Measurements from ENCODE around the gene SPECC1. TPM values are rescaled to one million over a fixed set of nuclear protein-coding genes. Genes with fewer than 3 reads are reported as not detected.

Gene SPECC1
- total RNA-seq, 2 donors from 2014 or later: 10.3 to 13.5 TPM

DNA sequence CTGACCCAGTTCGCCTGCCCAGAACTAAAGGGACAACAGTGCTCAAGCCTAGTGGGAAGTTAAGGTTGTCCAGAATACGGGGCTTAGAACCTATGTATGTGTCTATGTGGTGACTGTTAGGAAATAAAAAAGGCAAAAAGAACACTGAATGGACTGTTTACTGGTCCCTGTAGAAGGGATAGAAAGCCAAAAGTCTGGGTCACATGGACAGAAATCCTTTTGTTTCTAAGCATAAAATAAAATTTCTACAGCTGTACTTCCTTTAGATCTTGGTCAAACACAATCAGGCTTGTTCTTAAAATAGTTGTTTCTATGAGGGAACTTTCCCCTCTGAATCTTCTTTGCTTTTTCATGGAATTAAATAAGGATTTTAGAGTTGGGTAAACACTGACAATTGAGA, 245.4 kb downstream of the SPECC1 start:
- Histone ChIP-seq H3K27ac (no peak overlapping the region), H3K36me3 (peaks cover 12% of the 10 kb centered on the region), H3K9me3 (peaks cover 0 to under 1% of the 10 kb centered on the region in 2 donors), H3K27me3 (no peaks in the 10 kb centered on the region), H3K4me1 (no peaks in the 10 kb centered on the region), H3K4me3 (no peak overlapping the region)
- TF ChIP-seq, protein P1, sequence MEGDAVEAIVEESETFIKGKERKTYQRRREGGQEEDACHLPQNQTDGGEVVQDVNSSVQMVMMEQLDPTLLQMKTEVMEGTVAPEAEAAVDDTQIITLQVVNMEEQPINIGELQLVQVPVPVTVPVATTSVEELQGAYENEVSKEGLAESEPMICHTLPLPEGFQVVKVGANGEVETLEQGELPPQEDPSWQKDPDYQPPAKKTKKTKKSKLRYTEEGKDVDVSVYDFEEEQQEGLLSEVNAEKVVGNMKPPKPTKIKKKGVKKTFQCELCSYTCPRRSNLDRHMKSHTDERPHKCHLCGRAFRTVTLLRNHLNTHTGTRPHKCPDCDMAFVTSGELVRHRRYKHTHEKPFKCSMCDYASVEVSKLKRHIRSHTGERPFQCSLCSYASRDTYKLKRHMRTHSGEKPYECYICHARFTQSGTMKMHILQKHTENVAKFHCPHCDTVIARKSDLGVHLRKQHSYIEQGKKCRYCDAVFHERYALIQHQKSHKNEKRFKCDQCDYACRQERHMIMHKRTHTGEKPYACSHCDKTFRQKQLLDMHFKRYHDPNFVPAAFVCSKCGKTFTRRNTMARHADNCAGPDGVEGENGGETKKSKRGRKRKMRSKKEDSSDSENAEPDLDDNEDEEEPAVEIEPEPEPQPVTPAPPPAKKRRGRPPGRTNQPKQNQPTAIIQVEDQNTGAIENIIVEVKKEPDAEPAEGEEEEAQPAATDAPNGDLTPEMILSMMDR (IDR thresholded peaks at IDR 0.05): no peak
- DNase-seq (ENCODE audit: low spot score): no peak

DNA sequence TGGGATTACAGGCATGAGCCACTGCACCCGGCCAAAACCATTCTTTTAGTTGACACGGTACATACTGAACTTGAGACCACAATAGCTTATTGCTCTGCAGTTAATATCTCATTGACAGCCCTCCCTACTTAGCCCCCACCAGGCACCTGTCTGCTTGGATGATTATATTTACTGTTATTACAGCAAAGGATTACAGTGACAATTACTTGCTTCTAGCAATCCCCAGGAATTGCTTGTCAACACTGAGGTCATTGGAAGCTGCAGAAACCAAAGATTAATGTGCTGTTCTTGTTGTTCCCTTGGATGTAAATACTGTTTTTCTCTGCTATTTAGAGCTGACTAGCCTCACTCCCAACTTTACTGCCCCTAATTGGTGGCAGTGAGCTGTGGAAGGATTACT, 247.0 kb downstream of the SPECC1 start:
- H3K36me3 ChIP-seq: peaks cover 19% of the 10 kb centered on the region
- H3K4me3 ChIP-seq: no peak overlapping the region
- no peaks in the 10 kb centered on the region for H3K9me3 ChIP-seq
- H3K4me1 ChIP-seq: no peaks in the 10 kb centered on the region
- TF ChIP-seq, protein P1 (IDR thresholded peaks at IDR 0.05): no peak
- no peaks in the 10 kb centered on the region for H3K27me3 ChIP-seq
- DNase-seq (ENCODE audit: low spot score): no peak
- no peak overlapping the region for H3K27ac ChIP-seq

DNA sequence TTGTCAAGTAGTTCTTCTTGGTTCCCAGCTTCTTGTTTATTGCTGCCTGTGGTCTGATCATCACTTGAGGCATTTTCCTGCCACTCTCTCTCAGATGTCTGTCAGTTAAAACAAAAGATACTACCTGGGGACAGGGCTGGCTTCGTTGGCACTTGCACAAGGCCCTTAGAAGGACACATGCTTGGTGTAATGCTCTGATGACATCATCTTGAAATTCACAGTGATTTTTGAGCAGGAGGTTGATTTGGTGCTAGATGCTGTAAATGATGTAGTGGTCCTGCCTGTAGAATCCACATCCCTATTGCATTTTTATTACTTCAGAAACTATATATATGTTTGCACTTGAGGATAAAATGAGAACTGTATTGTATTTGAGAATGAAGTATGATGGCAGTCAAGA, 247.8 kb downstream of the SPECC1 start:
- no peak for DNase-seq (ENCODE audit: low spot score)
- Histone ChIP-seq H3K36me3 (peaks cover 19% of the 10 kb centered on the region), H3K4me3 (no peak overlapping the region), H3K27me3 (no peaks in the 10 kb centered on the region), H3K9me3 (no peaks in the 10 kb centered on the region), H3K27ac (no peak overlapping the region), H3K4me1 (no peaks in the 10 kb centered on the region)
- TF ChIP-seq, protein P1 (IDR thresholded peaks at IDR 0.05): no peak

DNA sequence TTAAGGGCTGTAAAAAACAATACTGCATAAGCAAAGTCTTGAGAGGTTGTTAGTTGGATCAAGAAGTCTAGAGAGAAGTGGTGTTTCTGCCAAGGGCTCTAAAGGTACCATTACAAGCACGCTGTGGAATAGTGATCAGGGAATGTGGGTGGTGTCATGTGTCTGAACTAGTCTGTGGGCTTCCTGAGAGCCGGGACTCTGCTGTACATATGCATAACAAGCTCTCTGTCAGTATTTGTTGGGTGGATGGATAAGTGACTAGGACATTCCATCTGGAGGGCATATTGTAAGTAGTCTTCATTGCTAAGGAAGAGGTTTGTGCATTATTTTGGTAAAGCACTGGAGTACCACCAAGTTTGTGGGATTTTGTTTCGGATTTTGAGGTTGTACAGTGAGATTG, 248.6 kb downstream of the SPECC1 start:
- Histone ChIP-seq H3K4me3 (no peak overlapping the region), H3K9me3 (no peaks in the 10 kb centered on the region), H3K27ac (no peak overlapping the region), H3K27me3 (no peaks in the 10 kb centered on the region), H3K36me3 (peaks cover 19% of the 10 kb centered on the region), H3K4me1 (no peaks in the 10 kb centered on the region)
- DNase-seq (ENCODE audit: low spot score): no peak
- TF ChIP-seq, protein P1 (IDR thresholded peaks at IDR 0.05): no peak

DNA sequence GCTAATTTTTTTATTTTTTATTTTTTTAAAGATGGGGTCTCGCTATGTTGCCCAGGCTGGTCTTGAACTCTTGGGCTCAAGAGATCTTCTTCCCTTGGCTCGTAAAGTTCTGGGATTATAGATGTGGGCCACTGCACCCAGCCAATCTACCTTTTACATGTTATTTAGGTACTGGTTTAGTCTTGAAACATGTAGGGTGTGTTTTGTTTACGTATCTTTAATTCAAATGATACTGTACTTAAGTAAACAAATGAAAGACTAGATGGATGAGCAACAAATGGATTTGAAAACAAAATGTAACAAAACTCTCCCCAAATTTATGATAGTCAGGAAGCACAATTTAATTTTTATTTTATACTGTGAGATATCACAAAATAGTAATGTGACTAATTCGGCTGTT, 250.5 kb downstream of the SPECC1 start:
- H3K36me3 ChIP-seq: peaks cover 19% of the 10 kb centered on the region
- no peak overlapping the region for H3K27ac ChIP-seq
- H3K4me3 ChIP-seq: no peak overlapping the region
- TF ChIP-seq, protein P1 (IDR thresholded peaks at IDR 0.05): no peak
- no peaks in the 10 kb centered on the region for H3K27me3 ChIP-seq
- H3K9me3 ChIP-seq: no peaks in the 10 kb centered on the region
- no peak for DNase-seq (ENCODE audit: low spot score)
- no peaks in the 10 kb centered on the region for H3K4me1 ChIP-seq

DNA sequence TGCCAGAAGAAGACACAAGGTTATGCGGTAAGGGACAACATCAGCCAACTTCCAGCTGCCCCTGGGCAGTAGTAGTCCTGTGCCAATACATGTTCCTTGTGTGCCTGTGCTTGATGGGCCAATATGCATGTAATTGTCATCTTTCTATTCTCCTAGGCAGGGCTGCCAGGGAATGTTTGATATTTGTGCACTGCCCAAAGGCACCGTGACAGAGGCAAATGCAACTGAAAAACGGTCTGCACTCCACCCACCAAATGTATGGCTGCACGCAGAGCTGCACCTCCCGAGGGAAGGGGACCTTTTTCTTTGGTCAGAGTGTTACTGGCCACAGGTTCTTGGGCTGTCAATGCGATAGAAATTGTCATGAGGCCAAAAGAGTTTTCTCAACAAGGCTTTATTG, 251.1 kb downstream of the SPECC1 start:
- Histone ChIP-seq H3K27me3 (no peaks in the 10 kb centered on the region), H3K4me1 (no peaks in the 10 kb centered on the region), H3K27ac (no peak overlapping the region), H3K36me3 (peaks cover 19% of the 10 kb centered on the region), H3K9me3 (no peaks in the 10 kb centered on the region), H3K4me3 (no peak overlapping the region)
- no peak for DNase-seq (ENCODE audit: low spot score)
- TF ChIP-seq, protein P1 (IDR thresholded peaks at IDR 0.05): no peak
